GM18907 (cell line): ENCODE data around the gene MYO15B.

Experiments
- ATAC-seq: cut with Tn5 transposase; IDR thresholded peaks from one replicate; pipeline ENCODE4 v1.9.1; 2021; ENCODE audit warnings: mild to moderate bottlenecking, moderate library complexity; ENCODE audit not compliant: unreplicated experiment

The MYO15B gene

DNA sequence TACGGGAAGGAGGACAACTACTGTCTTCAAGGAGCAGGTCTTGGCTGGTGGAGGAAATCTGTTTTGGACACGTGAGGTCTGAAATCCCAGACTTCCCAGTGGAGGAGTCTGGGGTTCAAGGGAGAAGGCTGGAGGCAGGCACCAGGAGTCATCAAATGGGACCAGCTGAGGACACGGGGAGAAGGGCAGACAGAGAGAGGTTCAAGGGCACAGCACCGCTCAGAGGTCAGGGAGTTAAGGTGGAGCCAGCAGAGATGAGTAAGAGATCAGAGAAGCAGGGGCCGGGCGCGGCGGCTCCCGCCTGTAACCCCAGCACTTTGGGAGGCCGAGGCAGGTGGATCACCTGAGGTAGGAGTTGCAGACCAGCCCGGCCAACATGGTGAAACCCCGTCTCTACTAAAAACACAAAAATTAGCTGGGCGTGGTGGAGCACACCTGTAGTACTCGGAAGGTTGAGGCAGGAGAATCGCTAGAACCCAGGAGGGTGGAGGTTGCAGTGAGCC lies 35.2 kb downstream of the MYO15B start:
- ATAC-seq: no peak

DNA sequence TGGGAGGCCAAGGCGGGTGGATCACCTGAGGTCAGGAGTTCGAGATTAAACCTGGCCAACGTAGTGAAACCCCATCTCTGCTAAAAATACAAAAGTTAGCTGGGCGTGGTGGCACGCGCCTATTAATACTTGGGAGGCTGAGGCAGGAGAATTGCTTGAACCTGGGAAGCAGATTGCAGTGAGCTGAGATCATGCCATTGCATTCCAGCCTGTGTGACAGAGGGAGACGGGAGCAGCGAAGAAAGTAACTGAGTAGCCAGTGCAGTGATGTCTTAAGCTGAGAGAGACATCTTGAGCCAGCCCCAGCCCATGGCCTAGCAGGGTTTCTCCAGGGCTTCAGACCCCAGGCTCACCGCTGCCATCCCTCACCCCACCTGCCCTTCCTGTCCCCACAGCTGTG lies 35.8 kb downstream of the MYO15B start:
- ATAC-seq: no peak

DNA sequence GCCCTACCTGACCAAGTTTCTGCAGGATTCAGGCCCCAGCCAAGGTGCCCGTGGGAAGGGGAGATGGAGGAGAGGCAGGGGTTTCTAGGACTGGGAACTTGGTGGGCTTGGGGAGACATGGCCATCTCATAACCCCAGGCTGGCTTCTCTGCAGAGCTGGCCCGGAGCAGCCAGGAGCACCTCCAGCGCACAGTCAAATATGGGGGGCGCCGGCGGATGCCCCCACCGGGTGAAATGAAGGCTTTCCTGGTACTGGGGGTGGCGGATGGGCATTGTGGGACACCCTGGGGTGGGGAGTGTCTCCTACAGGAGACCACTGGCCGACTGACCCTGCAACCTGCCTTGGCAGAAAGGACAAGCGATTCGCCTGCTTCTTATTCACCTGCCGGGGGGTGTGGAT lies 36.4 kb downstream of the MYO15B start:
- no peak for ATAC-seq

DNA sequence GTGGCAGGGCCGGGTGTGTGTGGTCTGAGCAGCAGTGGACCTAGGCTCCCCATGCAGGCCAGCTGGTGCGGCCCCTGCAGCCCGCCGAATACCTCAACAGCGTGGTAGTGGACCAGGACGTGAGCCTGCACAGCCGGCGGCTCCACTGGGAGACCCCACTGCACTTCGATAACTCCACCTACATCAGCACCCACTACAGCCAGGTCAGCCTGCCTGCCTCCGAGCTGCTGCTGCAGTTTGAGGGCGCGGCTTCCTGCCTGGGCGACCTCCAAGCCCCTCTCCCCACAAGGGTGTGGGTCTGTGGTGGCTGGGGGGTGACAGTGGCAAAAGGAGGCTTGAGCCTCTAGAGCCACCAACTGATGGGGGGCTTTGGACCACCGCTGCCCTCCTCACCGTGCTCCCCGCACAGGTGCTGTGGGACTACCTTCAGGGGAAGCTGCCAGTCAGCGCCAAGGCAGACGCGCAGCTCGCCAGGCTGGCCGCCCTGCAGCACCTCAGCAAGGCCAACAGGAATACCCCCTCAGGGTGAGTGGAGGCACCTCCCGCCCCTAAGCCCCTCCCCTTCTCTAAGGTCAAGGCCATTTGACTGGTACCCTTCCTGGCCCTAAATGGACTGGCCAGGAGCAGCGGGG lies 37.2 kb downstream of the MYO15B start:
- ATAC-seq: no peak

DNA sequence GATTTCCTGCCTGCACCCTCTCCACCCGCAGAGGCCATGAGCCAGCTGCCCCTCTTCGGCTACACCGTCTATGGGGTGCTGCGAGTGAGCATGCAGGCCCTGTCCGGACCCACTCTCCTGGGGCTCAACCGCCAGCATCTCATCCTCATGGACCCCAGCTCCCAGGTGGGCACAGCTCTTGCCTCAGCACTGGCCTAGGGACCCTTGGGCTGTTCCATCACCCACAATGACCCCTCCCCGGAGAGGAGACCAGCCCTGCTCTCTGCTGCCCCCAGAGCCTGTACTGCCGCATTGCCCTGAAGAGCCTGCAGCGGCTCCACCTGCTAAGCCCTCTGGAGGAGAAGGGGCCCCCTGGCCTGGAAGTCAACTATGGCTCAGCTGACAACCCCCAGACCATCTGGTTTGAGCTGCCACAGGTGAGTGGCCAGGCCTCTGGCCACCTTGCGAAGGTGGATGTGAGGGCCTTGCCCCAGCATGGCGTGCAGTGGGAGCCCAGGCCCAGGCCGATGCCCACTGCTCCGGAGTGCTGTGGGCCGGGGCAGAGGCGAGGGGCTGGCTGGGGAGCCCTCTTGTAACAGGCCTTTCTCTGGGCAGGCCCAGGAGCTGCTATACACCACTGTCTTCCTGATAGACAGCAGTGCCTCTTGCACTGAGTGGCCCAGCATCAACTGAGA lies 38.4 kb downstream of the MYO15B start:
- ATAC-seq: no peak

DNA sequence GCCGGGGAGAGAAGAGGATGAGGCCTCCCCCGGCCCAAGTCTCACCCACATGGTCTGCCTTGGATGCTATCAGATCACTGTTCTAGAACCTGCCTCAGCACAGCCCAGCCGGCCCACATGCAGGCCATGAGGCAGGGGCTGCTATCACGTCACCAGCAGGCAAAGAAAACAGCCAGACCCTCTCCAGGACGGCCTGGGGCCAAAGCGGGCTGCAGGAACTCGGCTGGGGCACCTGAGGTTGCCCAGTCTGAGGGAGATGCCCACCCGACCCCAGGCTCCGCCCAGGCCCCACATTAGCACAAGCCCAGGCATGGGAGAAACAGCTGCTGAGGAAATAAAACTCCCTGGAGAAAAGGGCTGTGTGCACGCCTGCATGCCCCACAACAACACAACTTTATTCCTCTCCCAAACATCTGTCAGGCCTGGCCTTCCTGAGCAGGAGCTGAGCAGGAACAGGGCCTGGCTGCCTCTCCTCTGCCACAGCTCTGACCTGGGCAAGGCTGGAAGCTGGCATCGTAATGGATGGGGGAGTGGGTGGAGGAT lies 39.0 kb downstream of the MYO15B start:
- no peak for ATAC-seq

DNA sequence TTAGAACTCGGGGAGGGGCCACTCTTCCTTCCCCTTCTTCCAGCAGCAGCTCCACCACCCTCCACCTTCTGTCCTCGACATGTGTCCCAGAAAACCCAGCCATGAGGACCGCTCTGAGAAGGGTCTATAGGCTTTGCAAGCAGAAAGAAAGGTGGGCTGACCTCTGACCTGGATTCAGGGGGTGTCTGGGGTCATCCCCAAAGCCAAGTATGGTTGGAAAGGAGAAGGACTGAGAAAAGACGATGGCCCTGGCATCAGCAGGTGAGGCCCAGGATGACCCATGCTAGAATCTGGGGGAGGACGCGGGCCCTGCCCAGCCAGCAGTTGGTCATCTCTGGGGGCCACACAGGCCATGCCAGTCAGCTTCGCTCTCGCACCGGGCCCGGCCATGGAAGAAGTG lies 39.5 kb downstream of the MYO15B start:
- ATAC-seq: no peak

DNA sequence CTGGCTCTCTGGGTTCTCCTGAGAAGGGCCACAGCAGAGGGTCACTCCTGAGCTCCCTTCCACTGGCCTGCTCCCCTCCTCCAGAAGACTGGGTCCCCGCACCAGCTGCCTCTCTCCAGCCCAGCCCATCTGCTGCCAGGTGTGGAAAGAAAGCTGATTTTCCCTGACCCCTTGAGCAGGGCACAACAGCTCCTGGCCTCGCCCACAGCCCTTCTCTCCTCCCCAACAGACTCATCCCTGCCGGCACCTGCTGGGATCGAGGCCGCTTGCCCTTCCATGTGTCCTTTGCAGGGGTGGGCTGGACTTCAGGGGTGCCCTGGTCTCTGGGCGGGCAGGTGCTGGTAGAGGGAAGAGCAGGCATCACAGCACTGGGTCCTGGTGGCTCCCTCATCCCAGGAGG lies 40.8 kb downstream of the MYO15B start:
- ATAC-seq: no peak

DNA sequence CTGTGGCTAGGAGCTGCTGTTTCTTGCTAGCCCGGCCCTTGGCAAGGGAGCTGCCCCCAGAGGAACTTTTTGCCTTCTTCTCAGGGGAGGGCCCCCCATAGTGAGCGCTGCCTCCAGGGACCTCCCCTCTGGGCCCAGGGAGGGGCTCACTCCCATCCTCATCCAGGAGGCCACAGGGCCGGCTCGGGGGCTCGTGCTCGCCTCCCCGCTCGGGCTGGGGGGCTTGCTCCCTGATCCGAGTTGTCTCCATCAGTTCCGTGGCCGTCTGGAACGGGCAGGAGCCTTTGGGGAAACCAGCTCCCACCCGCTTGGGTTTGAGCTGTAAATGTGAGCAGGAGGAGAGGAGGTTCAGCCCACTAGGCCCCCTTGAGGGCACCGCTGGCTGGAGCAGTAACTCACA lies 41.6 kb downstream of the MYO15B start:
- no peak for ATAC-seq

DNA sequence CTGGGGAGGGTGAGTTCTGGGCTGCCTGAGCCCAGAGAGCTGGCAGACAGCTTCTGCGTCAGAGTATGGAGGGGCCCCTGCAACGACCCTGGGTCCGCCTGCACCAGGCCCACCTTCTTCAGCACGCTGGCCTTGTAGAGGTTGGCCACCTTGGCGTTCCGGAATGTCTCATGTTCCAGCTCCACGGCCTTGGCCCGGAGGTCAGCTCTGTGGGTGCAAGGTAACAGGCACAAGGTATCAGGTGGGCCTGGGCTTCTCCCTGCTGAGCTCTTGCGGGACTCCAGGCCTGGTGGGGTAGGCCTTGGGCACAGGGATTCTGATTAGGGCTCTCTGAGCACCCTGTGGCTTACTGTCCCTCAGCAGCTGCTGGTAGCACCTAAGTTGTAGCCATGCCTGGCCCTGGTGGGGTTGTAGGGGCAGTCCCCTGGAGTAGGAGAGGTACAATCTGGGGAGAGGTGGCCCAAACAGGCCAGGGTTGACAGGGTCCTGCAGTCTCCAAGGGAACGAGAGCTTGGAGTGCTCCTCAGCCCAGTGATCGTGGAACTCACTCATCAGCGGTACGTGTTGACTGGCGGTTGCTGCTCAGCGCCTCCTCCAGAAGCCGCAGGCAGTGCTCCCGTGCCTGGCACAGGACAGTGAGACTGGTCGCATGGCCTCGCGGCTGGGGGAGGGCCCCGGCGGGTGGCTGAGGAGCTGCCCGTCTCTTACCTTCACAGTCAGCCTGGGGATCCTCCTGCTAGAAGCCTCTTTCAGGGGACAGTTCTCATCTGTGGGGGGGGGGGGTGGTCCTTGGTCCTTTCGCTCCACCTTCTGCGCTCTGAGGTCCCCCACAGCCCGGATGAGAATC lies 42.7 kb downstream of the MYO15B start:
- ATAC-seq: no peak

DNA sequence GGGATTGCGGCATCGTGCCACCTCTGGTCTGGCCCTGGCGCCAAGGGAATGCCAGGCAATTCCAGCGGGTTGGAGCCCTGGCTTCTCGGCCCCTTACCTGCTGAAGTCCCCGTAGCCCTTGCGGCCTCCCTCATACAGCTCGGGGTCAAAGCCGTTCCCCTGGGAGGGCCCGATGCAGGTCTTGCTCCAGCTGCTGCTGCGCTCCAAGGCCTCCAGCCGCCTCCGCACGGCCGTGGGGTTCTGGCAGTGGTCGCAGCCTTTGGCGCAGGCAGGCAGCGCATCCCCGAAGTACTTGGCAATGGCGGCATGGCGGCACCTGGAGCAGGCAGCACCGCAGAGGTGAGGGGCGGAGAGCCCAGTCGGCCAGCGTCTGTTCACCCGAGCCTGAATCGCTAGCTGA lies 43.8 kb downstream of the MYO15B start:
- no peak for ATAC-seq

DNA sequence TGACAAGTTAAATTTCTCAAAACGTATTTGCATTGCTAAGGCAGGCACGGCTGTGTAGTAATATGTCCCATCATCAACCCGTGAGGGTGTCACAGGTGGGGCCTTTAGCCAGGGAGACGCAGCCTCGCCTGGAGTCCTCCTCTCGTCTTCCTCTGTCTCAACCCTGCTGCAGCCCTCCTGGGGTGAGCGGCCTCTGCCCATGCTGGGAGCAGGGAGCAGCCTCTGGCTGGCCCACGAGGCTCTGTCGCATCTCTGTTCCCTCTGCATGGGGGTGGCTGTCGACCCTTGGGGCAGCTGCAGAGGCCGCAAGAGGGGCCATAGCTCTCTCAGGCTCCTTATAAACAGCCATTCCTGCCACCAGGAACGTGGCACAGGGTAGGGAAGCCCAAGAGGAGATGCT lies 44.8 kb downstream of the MYO15B start:
- ATAC-seq: no peak

DNA sequence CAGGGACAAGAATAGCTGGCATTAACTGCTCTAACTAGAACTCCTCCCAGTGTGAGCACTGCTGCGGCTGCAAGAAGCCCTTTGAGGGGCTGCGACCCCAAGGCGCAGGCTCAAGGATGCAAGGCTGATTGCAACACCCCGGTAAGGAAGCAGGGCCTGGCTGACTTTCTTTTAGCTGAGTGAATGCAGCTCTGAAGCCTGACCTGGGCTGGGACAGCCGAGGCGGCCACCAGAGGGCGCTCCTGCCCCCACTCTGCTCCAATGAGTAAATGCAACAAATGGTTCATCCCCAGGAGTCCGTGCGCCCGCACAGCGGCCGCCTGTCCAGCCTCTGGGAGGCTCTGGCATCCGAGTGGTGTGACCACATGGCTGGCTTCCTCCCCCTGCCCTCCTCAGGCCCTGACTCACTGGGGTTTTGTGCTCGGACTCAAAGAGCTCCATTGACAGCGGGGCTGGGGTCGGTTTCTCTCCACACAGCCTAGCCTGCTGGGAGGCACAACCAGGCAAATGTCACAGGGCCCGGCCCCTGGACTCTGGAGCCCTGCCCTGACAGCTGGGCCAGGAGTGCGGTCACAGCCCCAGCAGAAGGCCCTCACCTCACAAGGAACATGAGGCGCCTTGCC lies 45.4 kb downstream of the MYO15B start, which contains the start of gene SMIM5:
SMIM5 (plus strand) TSS at position 572 of the 623 bp plus-strand sequence. CDS start 6,768 bp downstream, outside the sequence.
- ATAC-seq: no peak

DNA sequence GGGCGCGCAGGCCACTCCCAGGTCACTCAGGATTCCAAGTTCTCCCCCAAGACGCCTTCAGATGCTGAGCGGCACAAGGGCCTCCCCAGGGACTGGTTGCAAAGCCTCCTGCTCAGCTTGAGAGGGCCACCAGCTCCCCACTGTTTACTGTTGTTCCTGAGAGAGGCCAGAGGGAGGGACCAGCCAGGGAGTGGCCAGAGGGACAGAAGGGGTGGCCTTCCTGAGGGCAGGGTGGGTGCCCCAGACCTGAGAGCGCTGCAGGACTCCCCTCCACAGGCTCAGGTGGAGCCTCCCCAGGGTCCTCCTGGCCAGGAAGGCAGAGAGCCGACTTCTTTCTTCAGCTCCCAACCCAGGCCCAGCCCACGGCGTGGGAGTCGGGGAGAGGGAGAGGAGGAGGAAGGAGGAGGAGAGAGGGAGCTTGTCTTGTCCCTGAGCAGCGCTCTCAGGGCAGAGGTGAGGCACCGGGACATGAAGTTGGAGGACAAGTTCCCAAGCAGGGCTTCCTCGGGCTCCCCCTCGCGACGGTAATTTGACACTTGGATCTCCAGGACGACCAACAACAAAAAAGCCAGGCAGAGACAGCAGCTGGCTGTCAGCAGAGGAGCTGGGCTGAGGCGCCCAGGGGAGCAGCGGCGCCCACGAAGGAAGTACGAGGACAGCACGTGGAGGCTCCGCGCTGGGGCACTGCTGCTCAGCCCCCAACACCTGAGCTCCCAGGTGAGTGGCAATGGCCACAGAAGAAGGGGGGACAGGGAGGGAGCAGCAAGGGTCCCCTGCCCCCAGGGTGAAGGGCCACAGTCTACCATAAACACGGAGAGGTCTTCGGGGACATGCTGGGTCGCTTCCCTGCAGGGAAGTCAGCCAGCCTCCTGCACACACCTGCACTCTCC lies 46.1 kb downstream of the MYO15B start:
- ATAC-seq: no peak

DNA sequence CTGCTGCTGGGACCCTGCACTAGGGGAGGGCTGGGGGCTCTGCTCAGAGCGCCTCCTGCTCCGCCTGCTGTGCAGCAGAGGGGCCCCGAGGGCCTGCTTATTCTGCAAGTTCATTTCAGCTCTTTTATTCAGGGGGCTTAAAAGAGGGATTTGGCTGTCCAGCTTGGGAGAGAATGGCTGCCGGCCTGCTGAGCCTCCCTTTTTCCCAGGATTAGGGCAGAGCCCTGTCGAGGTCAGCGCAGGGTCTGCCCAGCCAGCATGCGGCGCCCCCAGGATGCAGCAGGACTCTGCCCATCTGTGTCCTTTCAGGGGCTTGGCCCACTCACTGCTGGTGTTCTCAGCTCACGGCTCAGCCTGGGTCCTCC lies 46.8 kb downstream of the MYO15B start:
- no peak for ATAC-seq

DNA sequence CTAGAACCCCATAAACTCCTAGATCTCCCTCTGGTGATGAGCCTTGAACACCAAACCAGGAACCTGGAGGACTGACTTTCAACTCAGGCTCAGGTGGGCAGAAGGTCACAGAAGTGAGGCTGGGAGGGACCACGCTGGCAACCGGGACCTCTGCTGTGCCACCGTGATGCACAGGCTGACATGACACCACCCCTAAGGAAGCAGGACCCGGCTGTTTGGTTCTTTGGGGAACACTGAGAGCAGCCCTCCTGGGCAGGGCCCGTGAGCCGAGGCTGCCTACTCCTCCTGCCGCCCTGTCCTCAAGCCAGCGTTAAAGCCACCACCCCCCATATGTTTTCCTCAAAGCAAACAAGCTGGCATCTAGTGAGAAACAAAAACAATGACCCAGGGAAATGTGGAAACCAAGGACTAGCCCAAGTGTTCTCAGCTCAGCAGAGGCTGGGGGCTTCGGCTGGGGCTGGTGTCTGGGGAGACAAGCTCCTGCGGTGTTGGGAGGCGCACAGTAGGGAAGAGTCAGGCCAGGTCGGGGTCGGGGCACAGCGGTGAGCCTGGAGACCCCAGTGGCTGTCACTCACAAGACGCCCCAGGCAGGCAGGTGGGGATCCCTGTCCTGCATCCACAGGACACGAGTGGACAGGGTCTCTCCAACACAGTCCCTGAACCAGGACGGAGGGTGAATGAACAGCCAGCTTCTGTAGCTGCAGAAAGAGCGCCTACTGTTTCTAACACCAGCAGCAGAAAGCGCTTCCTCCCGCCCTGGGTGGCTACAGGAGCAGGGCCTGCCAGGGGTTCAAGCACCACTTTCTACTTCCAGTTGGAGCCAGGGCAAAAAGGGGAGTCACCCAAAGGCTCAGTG lies 47.4 kb downstream of the MYO15B start:
- ATAC-seq: no peak

DNA sequence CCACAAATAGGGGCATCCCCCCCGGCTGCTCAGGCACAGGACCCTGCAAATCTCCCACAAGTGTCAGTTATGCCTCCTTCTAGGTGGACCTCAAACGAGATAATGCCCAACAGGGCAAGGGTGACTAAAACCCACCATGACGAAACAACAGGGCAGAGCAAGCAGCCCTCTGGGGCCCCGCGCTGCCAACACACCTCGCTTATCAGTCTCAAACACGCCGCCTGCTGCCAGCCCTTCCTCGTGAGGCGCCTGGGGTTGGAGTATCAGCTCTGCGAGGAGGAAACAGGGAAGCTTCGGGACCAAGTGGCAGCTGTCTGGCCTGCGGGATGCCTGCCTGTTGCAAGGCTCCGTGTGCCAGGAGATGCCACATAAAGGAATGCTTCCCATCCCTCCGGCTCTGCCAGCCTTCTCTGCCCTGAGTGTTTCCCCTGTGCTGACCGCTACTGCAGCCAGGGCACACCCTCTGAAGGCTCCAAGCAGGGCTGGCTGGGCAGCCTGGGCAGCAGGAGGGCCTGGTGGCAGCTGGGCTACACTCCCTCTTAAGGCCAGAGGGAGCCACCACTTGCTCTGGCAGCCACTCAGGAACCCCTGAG lies 48.1 kb downstream of the MYO15B start:
- no peak for ATAC-seq

DNA sequence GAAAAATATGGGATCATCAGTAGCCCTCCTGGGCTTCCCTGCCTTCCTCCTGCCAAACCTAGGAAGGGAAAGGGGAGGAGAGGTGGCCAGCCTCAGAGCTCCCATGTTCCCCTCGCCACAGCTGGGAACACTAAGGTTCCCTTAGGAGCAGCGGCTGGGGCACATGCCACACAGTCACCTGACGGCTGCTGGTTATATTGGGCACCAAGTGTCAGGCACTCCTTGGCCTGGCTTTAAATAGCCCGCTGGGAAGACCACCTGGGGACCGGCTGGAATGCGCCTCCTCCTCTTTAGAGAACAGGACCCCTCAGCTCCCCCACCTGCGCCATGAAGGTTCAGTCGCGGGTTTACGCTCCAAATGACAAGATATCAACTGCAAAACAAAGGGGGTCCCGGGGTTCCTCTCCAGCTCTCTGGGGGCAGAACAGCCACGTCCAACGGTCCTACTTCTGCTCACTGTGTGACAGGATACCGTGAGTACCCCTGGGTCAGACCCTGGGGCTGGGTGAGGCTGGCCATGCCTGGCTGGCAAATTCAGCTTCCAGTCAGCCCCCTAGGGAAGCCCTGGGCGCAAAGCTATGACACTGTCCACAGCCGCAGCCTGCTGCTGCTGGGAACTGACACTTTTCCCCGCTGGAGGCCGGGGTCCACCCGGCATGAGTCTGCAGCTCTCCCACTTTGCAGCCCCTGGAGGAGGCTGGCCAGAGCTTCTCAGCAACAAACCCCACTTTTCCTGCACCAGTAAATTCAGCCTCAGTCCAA lies 49.0 kb downstream of the MYO15B start:
- no peak for ATAC-seq
